OCI-LY1 (cell line): ENCODE results near the gene TSPYL4.

Experiments
- CTCF ChIP-seq: fragments of 200-600 bp; sonication (generic), shearing (Covaris generic); IDR thresholded peaks from 2 replicates; pipeline ENCODE4 v1.5.1; 2017; ENCODE audit warnings: mild to moderate bottlenecking, antibody characterized with exemption, low read length, moderate library complexity, mixed read lengths
- EZH2 ChIP-seq: fragments of 200-600 bp; sonication (generic), shearing (Covaris generic); IDR thresholded peaks from 2 replicates; pipeline ENCODE4 v1.8.0; 2017; ENCODE audit warnings: borderline replicate concordance, mixed run types, mild to moderate bottlenecking, antibody characterized with exemption, low read length, moderate library complexity, mixed read lengths

GRCh38 chr6:116215414-116215813, 38.5 kb downstream of the TSPYL4 start:
- TF ChIP-seq CTCF = no peak
- no peak for TF ChIP-seq EZH2
